WTC11 (cell line): ENCODE measurements around the gene MIGA2.

ENCODE experiments used
- JUN ChIP-seq: sonication (generic); formaldehyde crosslinking; IDR thresholded peaks from 2 replicates; pipeline ENCODE4 v1.8.0; 2023; ENCODE audit warnings: mild to moderate bottlenecking, missing genetic modification reagents
- NR2C2 ChIP-seq: sonication (generic); formaldehyde crosslinking; IDR thresholded peaks from 2 replicates; pipeline ENCODE4 v1.8.0; 2022; ENCODE audit warnings: mild to moderate bottlenecking, missing genetic modification reagents
- RELA ChIP-seq: sonication (generic); formaldehyde crosslinking; IDR thresholded peaks from 2 replicates; pipeline ENCODE4 v1.8.1; 2022; ENCODE audit warnings: missing genetic modification reagents, mild to moderate bottlenecking, borderline replicate concordance
- ZNF263 ChIP-seq: sonication (generic); formaldehyde crosslinking; IDR thresholded peaks from 2 replicates; pipeline ENCODE4 v1.8.1; 2022; ENCODE audit warnings: low read depth, mild to moderate bottlenecking, moderate library complexity, missing genetic modification reagents
- TF ChIP-seq, protein P1 (sequence below): fragments of 200-600 bp; IDR thresholded peaks from 2 replicates; pipeline ENCODE4 v1.8.0; 2022; ENCODE audit warnings: antibody characterized with exemption
- TF ChIP-seq, protein P2 (sequence below): fragments of 250-450 bp; sonication (Bioruptor Pico); IDR thresholded peaks from 2 replicates; pipeline ENCODE4 v1.9.0; 2021; ENCODE audit warnings: moderate library complexity, mild to moderate bottlenecking, inconsistent platforms, borderline replicate concordance
- TF ChIP-seq, protein P3 (sequence below): sonication (generic); formaldehyde crosslinking; IDR thresholded peaks from 2 replicates; pipeline ENCODE4 v1.8.0; 2023; ENCODE audit warnings: missing genetic modification reagents, mild to moderate bottlenecking, borderline replicate concordance
- TF ChIP-seq, protein P4 (sequence below): fragments of 250-450 bp; sonication (Bioruptor Pico); IDR thresholded peaks from 2 replicates; pipeline ENCODE4 v1.9.0; 2021; ENCODE audit warnings: mild to moderate bottlenecking

DNA sequence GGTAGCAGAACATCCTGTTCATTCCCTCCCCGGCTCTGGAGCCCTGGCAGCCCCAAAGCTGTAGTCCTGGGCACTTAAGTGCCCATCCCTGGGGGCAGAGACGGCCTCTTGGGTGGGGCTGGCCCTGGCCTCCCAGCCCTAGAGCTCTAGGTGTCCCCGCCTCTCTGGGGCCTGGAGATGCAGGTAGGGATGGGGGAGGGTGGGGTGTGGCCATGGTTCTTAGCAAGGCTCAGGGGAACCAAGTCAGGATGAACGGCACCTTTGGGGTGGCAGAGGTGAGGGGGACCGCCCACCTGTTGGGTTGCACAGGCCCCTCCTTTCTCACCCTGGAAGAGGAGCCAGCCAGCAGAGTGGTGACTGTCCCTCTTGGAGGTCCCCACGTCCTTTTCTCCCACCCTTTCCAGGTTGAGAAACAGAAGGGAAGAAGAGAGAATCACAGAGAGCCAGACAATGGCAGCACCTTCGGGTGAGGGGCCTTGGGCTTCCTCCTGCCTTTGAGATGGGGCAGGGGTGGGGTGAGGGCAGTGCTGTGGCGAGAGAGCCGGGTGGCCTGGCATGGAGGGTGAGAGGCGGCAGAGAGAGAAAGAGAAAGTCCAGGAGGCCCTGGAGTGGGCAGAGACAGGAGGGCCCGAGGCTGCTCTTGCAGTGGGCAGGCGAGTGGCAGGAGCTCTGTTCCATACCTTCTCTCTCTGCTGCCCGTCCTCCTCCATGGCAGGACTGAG lies 71.8 kb downstream of the MIGA2 start:
- TF ChIP-seq RELA (CRISPR knock-in tag): no peak
- TF ChIP-seq, protein P1, sequence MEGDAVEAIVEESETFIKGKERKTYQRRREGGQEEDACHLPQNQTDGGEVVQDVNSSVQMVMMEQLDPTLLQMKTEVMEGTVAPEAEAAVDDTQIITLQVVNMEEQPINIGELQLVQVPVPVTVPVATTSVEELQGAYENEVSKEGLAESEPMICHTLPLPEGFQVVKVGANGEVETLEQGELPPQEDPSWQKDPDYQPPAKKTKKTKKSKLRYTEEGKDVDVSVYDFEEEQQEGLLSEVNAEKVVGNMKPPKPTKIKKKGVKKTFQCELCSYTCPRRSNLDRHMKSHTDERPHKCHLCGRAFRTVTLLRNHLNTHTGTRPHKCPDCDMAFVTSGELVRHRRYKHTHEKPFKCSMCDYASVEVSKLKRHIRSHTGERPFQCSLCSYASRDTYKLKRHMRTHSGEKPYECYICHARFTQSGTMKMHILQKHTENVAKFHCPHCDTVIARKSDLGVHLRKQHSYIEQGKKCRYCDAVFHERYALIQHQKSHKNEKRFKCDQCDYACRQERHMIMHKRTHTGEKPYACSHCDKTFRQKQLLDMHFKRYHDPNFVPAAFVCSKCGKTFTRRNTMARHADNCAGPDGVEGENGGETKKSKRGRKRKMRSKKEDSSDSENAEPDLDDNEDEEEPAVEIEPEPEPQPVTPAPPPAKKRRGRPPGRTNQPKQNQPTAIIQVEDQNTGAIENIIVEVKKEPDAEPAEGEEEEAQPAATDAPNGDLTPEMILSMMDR: no peak
- no peak for TF ChIP-seq JUN (CRISPR knock-in tag)
- TF ChIP-seq ZNF263: no peak
- TF ChIP-seq, protein P2, sequence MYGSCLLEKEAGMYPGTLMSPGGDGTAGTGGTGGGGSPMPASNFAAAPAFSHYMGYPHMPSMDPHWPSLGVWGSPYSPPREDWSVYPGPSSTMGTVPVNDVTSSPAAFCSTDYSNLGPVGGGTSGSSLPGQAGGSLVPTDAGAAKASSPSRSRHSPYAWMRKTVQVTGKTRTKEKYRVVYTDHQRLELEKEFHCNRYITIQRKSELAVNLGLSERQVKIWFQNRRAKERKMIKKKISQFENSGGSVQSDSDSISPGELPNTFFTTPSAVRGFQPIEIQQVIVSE: no peak
- TF ChIP-seq, protein P3, sequence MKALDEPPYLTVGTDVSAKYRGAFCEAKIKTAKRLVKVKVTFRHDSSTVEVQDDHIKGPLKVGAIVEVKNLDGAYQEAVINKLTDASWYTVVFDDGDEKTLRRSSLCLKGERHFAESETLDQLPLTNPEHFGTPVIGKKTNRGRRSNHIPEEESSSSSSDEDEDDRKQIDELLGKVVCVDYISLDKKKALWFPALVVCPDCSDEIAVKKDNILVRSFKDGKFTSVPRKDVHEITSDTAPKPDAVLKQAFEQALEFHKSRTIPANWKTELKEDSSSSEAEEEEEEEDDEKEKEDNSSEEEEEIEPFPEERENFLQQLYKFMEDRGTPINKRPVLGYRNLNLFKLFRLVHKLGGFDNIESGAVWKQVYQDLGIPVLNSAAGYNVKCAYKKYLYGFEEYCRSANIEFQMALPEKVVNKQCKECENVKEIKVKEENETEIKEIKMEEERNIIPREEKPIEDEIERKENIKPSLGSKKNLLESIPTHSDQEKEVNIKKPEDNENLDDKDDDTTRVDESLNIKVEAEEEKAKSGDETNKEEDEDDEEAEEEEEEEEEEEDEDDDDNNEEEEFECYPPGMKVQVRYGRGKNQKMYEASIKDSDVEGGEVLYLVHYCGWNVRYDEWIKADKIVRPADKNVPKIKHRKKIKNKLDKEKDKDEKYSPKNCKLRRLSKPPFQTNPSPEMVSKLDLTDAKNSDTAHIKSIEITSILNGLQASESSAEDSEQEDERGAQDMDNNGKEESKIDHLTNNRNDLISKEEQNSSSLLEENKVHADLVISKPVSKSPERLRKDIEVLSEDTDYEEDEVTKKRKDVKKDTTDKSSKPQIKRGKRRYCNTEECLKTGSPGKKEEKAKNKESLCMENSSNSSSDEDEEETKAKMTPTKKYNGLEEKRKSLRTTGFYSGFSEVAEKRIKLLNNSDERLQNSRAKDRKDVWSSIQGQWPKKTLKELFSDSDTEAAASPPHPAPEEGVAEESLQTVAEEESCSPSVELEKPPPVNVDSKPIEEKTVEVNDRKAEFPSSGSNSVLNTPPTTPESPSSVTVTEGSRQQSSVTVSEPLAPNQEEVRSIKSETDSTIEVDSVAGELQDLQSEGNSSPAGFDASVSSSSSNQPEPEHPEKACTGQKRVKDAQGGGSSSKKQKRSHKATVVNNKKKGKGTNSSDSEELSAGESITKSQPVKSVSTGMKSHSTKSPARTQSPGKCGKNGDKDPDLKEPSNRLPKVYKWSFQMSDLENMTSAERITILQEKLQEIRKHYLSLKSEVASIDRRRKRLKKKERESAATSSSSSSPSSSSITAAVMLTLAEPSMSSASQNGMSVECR (CRISPR knock-in tag): no peak
- TF ChIP-seq, protein P4, sequence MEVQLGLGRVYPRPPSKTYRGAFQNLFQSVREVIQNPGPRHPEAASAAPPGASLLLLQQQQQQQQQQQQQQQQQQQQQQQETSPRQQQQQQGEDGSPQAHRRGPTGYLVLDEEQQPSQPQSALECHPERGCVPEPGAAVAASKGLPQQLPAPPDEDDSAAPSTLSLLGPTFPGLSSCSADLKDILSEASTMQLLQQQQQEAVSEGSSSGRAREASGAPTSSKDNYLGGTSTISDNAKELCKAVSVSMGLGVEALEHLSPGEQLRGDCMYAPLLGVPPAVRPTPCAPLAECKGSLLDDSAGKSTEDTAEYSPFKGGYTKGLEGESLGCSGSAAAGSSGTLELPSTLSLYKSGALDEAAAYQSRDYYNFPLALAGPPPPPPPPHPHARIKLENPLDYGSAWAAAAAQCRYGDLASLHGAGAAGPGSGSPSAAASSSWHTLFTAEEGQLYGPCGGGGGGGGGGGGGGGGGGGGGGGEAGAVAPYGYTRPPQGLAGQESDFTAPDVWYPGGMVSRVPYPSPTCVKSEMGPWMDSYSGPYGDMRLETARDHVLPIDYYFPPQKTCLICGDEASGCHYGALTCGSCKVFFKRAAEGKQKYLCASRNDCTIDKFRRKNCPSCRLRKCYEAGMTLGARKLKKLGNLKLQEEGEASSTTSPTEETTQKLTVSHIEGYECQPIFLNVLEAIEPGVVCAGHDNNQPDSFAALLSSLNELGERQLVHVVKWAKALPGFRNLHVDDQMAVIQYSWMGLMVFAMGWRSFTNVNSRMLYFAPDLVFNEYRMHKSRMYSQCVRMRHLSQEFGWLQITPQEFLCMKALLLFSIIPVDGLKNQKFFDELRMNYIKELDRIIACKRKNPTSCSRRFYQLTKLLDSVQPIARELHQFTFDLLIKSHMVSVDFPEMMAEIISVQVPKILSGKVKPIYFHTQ: no peak
- TF ChIP-seq NR2C2 (CRISPR knock-in tag): no peak
